Superior temporal gyrus (tissue), 1 donor: ENCODE results near the gene ZNF654.
"Not testable (repeated sequence)": the region's sequence is repeated elsewhere in the genome, so short reads cannot be mapped to it uniquely, and the experiment has no call there.

Experiments
- DNase-seq: peaks from one replicate; pipeline ENCODE4 v3.0.0-alpha.2; 2016; ENCODE audit errors: extremely low spot score

The ZNF654 gene

DNA sequence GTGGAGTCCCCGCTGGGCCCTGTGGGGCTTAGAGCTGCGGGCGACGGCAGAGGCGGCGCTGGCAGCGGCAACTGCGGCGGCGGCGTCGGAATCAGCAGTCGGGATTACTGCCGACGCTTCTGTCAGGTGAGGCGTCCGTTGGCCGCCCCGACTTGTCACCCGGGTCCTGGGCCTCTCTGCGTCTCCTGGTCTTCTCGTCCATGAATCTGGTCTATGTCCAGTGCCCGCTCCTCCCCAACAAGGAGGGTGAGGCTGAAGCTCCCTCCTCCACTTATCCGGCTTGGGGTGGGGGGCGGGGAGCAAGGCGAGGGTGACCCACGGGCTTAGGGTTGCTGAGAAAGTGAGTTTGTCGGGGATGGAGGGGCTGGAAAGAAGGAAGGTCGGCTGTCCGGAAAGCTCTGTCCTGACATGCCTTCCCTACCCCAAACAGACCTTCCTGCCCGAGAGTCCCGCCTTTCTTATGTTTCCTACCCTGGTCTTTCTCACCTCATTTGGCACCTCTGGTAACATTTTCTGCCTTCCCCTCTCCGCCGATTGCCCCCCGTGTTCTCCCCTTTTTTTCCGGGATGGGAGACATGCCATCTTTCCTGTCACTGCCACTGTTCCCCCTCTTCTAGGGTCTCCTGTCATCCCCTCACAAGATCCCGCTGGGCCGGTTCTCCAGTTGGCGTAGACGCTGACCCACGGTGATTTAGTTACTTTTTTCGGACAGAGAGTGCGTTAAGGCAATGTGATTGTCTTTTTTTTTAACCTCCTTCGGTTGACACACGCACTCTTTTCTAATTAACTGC lies 520 bp downstream of the ZNF654 start:
- DNase-seq, result no peak

DNA sequence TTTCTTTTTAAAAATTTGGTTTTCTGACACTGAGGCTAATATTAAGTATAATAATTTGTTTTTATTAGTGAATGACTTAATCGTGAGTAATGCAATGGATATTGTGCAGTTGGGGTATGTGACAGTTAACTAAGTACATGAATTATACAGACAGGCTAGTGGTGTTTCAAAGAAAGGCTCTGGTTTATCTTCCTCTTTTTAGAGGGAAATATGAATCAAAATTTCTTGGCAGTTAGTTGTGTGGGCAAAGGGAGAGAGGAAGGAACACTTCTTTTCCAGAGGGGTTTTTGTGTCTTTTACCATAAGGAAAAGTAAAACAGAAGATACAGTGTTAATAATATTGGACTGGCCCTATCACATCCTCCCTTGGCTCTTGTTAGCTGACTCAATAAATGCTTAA lies 2.7 kb downstream of the ZNF654 start:
- DNase-seq, result no peak

- no peak for DNase-seq
Measured at GRCh38 chr3:88075072-88075471, 16.0 kb downstream of the ZNF654 start.

GRCh38 chr3:88075497-88075896 lies 16.4 kb downstream of the ZNF654 start:
- no peak for DNase-seq

DNA sequence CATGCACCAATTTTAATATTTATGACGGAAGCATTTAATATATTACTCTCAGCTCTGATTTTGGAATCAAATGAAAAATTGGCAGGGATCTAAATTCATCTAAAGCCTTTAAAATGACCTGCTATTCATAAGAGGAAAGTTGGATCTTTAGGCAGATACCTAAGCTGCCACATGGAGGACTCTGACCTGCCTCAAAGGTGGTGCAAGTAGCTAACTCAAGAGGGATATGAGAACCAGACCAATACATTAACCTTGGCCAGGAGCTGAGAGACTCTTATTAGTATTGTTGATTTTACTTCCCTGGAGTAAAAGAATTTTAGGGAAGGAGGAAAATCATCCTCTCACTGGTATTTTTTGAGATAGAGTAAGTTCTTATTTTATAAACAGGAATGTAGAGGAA lies 17.7 kb downstream of the ZNF654 start:
- no peak for DNase-seq

- DNase-seq, result no peak
Measured at GRCh38 chr3:88078932-88079331, 19.9 kb downstream of the ZNF654 start.

DNA sequence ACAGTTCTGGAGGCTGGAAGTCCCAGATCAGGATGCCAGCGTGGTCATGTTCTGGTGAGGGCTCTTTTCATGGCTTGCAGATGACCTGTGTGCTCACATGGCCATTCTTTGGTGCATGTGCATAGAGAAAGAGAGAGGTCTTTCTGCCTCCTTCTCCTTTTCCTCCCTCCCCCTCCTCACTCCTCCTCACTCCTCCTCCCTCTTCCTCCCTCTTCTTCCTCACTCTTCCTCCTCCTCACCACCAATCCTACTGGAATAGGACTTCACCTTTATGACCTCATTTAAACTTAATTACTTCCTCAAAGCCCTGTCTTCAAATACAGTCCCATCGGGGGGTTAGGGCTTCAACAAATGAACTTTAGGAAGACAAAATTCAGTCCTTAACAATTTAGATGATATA lies 23.8 kb downstream of the ZNF654 start:
- no peak for DNase-seq

- no peak for DNase-seq
Measured at GRCh38 chr3:88084097-88084501, 25.0 kb downstream of the ZNF654 start.

DNA sequence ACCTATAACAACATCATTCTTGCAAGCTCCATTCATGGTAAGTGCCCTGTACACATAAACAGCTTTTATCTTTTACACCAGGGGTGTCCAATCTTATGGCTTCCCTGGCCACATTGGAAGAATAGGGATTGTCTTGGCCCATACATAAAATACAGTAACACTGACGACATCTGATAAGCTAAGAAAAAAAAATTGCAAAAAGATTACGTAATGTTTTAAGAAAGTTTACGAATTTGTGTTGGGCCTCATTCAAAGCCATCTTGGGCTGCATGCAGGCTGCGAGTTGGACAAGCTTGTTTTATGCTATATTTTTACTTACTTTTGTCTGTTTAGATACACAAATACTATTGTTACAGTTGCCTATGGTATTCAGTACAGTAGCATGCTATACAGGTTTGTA lies 31.6 kb downstream of the ZNF654 start:
- no peak for DNase-seq

- no peak for DNase-seq
Measured at GRCh38 chr3:88092270-88092669, 33.2 kb downstream of the ZNF654 start.

- no peak for DNase-seq
Measured at GRCh38 chr3:88093266-88093665, 34.2 kb downstream of the ZNF654 start.

DNA sequence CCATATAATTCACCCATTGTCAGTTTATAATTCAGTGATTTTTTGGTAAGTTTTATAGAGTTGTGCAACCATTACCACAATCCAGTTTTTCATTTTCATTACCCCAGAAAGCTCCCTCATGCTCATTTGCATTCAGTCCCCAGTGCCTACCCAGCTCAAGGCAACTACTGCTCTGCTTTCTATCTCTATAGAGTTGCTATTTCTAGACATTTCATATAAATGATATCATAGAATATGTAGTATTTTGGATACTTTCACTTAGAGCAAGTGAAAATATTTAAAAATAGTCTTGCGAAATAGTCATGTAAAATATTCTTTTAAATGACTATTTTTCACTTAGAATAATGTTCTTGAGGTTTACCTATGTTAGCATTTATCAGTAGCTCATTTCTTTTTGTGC lies 42.1 kb downstream of the ZNF654 start:
- no peak for DNase-seq

- no peak for DNase-seq
Measured at GRCh38 chr3:88105325-88105724, 46.3 kb downstream of the ZNF654 start.

DNA sequence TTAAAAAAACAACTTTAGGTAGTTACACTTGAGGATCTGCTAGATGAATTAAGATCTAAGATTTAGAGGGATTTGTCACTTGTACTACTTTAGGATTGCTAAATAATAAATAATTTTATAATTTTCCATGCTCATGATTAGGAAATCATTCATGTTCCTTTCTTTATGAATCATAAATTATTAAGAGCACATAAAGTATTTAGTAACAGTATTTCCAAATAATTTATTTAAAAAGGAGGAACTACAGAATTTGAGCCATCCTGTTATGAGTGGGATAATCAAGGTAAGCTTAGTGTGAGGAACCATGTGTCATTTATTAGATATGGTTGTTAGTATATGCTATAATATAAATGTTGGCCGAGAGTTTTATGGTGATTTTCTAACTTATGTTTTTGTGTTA lies 53.2 kb downstream of the ZNF654 start:
- no peak for DNase-seq

DNA sequence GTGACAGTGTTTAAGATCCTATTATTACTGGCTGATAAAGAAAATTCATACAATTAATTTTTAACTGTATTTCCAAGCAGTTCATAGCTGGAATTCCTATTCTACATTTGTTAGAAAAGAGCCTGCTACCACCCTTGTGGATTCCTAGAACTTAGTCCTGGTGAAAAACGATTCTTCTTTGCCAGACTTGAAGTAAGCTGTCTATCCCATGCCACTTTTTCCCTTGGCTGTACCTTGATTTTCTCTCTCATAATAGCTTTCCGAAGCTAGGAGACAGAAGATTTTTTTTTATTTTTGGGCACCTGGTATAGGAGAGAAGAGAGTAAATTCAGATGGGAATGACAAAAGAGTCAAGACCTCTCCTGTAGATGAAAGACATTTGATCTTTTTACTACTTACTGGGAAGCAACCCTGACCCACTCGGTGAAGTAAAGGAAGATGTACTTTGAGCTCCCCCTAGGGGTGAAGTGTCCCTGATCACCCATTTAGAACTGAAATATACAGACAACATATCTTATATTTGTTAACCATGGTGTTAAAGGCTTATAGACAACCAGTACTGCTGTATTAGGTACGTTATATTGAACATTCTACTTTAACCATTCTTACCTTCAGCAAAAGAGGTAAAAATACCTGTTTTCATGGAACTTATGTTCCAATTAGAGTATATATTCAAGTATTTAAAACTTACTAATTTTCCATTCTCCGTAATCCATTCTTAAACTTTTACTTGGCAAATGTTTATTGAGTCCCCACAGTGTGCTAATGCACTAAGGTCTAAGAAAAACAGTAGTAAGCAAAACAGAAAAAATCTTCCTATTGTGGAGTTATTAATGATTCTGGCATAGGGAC lies 54.5 kb downstream of the ZNF654 start:
- peak; percentile 92 for DNase-seq

DNA sequence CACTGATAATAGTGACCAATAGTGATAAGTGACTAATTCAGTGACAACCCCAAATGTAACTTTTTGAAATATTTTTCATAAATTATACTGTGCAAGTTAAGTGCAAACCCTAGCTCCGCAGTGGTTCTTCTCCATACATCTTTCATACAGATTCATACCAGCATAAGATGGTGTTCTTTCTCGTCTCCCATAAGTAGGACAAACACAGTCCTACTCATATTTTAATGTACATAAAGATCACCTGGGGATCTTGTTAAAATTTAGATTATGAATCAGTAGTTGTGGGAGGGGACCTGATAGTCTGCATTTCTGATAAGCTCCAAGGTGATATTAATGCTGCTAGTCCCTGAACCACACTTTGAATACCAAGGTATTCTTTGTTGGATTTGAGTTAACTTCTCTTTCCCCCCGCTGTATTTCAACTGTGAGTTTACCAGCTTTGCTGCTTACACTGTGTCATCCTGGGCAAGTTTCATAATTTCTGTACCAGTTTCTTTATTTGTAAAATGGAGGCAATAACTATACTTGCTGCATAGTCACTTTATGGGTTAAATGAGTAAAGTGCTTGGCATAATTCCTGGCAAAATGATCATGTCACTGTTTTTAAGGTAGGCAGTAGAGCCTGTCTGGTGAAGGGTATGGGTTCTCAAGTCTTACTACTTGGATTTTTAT lies 56.0 kb downstream of the ZNF654 start:
- no peak for DNase-seq

DNA sequence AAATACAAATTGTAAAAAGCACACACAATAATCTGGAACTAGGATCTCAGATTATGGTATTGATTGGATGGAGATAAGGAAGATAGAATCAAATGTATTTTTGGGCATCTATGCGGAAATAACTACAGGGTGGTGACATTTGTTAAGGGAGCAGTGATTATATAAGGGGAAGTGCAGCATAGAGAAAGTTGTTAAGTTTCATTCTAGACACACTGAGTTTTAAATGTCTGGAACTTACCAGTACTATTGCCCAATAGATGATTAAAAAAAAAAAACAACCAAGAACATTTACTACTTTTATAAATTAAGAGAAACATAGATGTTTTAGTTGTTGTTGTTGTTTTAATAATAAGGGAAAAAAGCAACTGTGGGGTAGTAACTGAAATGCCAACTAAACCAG lies 58.6 kb downstream of the ZNF654 start:
- DNase-seq, result no peak

GRCh38 chr3:88118603-88119002 lies 59.5 kb downstream of the ZNF654 start:
- not testable (repeated sequence) for DNase-seq

DNA sequence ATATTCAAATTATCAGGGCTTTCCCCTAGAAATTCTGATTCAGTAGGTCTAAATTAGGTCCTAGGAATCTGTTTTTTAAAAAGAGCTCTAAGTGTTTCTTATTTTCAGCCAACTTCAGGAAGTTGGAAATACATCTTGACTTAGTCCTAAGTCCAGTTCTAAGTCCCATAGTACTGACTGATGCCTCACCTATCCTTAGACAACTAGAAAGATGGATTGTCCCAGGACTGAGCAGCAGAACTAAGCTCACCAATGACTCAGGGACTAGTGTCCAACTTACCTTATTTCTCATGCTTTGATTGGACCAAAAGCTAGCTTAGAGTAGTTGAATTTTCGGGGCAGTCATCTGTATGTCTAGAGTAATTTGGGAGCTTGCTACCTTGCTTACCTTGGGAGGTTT lies 64.5 kb downstream of the ZNF654 start:
- no peak for DNase-seq

GRCh38 chr3:88131695-88132094 lies 72.6 kb downstream of the ZNF654 start:
- DNase-seq, result no peak

DNA sequence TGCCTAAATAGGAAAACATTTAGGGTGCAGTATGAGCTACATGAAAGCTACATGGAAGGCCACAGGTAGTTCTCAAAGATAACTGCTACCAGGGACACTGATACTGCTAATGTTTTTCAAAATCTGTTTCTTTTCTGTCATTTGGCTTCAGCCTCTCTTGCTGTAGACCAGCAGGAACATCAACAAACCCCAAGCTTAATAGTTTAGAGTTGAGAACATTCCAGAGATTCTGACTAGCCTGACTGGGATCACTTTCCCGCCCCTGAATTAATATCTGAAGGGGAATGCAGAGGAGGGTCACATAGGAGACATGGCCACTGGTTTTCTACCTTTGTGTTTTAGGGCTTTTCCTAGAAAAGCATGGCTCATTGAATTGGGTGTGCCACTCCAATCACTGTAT lies 73.8 kb downstream of the ZNF654 start:
- DNase-seq, result no peak

DNA sequence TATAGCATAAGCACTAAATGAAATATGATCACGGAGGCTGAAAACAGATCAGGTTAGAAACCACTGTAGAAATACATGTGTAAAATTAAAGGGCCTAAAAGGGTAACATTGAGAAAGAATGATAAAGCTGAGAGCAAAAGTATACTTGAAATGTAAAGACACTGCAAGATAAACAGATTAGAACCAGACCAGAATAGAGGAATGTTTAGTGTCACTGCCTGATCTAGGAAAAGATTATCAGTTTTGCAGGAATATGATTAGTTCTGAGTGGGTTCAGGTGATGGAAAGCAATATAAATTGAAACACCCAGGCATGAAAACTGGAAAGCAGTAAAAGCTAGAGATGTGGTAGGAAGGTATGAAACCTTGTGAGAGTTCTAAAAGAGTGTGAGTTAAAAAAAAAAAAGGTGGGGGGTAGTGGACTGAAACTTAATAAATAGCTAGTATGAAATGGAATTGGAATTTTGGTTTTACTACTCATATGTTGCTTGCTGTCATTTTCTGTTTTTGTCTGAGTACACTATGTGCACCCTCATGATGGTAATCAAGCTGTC lies 74.7 kb downstream of the ZNF654 start:
- no peak for DNase-seq
